ENCODE measurements around the gene IMMP2L.

- TF ChIP-seq, protein P1, sequence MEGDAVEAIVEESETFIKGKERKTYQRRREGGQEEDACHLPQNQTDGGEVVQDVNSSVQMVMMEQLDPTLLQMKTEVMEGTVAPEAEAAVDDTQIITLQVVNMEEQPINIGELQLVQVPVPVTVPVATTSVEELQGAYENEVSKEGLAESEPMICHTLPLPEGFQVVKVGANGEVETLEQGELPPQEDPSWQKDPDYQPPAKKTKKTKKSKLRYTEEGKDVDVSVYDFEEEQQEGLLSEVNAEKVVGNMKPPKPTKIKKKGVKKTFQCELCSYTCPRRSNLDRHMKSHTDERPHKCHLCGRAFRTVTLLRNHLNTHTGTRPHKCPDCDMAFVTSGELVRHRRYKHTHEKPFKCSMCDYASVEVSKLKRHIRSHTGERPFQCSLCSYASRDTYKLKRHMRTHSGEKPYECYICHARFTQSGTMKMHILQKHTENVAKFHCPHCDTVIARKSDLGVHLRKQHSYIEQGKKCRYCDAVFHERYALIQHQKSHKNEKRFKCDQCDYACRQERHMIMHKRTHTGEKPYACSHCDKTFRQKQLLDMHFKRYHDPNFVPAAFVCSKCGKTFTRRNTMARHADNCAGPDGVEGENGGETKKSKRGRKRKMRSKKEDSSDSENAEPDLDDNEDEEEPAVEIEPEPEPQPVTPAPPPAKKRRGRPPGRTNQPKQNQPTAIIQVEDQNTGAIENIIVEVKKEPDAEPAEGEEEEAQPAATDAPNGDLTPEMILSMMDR (IDR thresholded peaks at IDR 0.05 in 4 of 5, conservative IDR thresholded peaks at IDR 0.05 in 1 of 5): no peak
- no peak for TF ChIP-seq POLR2A (IDR thresholded peaks at IDR 0.05)
These were observed 915.5 kb downstream of the IMMP2L start for GRCh38 chr7:110646804-110647203.

All from gastrocnemius medialis (tissue), 4 donors.